Adrenal gland (tissue), 5 donors: ENCODE data around the gene NEU3.

ENCODE experiments used
- CTCF ChIP-seq, 6 experiments: fragments of 450-650 bp in 4 of 6; fragments of 200-600 bp in 2 of 6; sonication (generic) in 1 of 6; IDR thresholded peaks; 1 replicate in 5 of 6; 2 replicates in 1 of 6; pipeline versions ENCODE4 v1.5.1 to v1.8.0; 2016 to 2021; ENCODE audit warnings: antibody characterized with exemption in 6 of 6, mild to moderate bottlenecking in 2 of 6, moderate library complexity in 1 of 6
- POLR2A ChIP-seq, 2 donors: fragments of 450-650 bp; IDR thresholded peaks; one replicate each; pipeline ENCODE4 v1.6.1; 2017; ENCODE audit warnings: antibody characterized with exemption in 2 of 2, mild to moderate bottlenecking in 2 of 2, moderate library complexity in 1 of 2
- donor health status: DM: no; HTN: no; CAD: no.

GRCh38 chr11:74980634-74981033 is 8.1 kb upstream of the NEU3 start:
- TF ChIP-seq CTCF (IDR thresholded peaks at IDR 0.05) (no peak), POLR2A (IDR thresholded peaks at IDR 0.05) (no peak)
